ENCODE measurements around the gene ATP5PO.

DNA sequence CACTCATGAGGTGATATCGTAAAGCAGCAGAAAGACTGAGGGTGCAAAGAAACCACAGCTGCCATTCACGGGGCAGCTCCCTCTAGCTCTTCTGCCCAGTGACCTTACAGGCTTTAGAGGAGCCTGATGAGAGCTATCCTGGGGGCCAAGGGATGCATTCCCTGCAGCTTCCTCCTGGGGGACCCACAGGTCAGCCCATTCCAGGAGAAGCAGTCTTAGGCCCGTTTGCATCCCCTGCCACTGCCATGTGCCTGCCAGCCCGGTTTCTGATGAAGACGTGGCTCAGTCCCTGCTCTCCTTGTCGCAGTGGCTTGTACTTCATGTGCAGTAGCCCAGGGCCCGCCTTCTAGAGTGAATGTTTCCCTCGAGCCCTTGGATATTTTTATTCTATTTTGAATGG is 22.8 kb downstream of the ATP5PO start:
- TF ChIP-seq POLR2AphosphoS5 (IDR thresholded peaks at IDR 0.05) (no peak), EP300 (IDR thresholded peaks at IDR 0.05) (no peak), POLR2A (IDR thresholded peaks at IDR 0.05) (no peak)
- TF ChIP-seq, protein P1, sequence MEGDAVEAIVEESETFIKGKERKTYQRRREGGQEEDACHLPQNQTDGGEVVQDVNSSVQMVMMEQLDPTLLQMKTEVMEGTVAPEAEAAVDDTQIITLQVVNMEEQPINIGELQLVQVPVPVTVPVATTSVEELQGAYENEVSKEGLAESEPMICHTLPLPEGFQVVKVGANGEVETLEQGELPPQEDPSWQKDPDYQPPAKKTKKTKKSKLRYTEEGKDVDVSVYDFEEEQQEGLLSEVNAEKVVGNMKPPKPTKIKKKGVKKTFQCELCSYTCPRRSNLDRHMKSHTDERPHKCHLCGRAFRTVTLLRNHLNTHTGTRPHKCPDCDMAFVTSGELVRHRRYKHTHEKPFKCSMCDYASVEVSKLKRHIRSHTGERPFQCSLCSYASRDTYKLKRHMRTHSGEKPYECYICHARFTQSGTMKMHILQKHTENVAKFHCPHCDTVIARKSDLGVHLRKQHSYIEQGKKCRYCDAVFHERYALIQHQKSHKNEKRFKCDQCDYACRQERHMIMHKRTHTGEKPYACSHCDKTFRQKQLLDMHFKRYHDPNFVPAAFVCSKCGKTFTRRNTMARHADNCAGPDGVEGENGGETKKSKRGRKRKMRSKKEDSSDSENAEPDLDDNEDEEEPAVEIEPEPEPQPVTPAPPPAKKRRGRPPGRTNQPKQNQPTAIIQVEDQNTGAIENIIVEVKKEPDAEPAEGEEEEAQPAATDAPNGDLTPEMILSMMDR (IDR thresholded peaks at IDR 0.05): no peak
